Stimulated activated CD4-positive, alpha-beta T cell treated with anti-CD3 and anti-CD28 coated beads, Interleukin-4, amount 100 ng/mL, for 24 hours (primary cell): ENCODE results near the gene RIMS4.

ENCODE experiments used
- DNase-seq: peaks from one replicate; pipeline ENCODE4 v3.0.0-alpha.2; 2020

The RIMS4 gene

GRCh38 chr20:44758247-44759101, 51.9 kb downstream of the RIMS4 start:
- DNase-seq, result no peak

- no peak for DNase-seq
Observed at GRCh38 chr20:44756956-44757355, 53.4 kb downstream of the RIMS4 start.

- DNase-seq, result no peak
Observed at GRCh38 chr20:44756011-44756688, 54.2 kb downstream of the RIMS4 start.

- no peak for DNase-seq
Observed at GRCh38 chr20:44754554-44754953, 55.8 kb downstream of the RIMS4 start.

- no peak for DNase-seq
Observed at GRCh38 chr20:44752099-44752931, 58.0 kb downstream of the RIMS4 start.

- DNase-seq, result no peak
Observed at GRCh38 chr20:44750081-44750805, 60.1 kb downstream of the RIMS4 start.

GRCh38 chr20:44748005-44748370, 62.4 kb downstream of the RIMS4 start:
- no peak for DNase-seq

- peak; percentile 72 for DNase-seq
Observed at GRCh38 chr20:44747166-44748004, 63.0 kb downstream of the RIMS4 start.

- no peak for DNase-seq
Observed at GRCh38 chr20:44746367-44747165, 63.8 kb downstream of the RIMS4 start.

GRCh38 chr20:44745598-44746366, 64.6 kb downstream of the RIMS4 start, which contains the start of gene KCNK15:
KCNK15 (plus strand) TSS chr20:44745865; CDS start chr20:44745911, 46 bp downstream.
- DNase-seq, result peak; percentile 55

GRCh38 chr20:44745122-44745597, 65.2 kb downstream of the RIMS4 start:
- no peak for DNase-seq

GRCh38 chr20:44743916-44744655, 66.3 kb downstream of the RIMS4 start:
- DNase-seq, result no peak

GRCh38 chr20:44743080-44743701, 67.2 kb downstream of the RIMS4 start:
- no peak for DNase-seq

- DNase-seq, result no peak
Observed at GRCh38 chr20:44742304-44743079, 67.9 kb downstream of the RIMS4 start.

- DNase-seq, result no peak
Observed at GRCh38 chr20:44739942-44740341, 70.4 kb downstream of the RIMS4 start.

GRCh38 chr20:44738813-44739477, 71.4 kb downstream of the RIMS4 start:
- DNase-seq, result peak; percentile 52

- DNase-seq, result no peak
Observed at GRCh38 chr20:44737116-44737515, 73.2 kb downstream of the RIMS4 start.
